HepG2 (cell line): Measurements from ENCODE around the gene KCNJ4. TPM values are rescaled to one million over a fixed set of nuclear protein-coding genes. Genes with fewer than 3 reads are reported as not detected.

Experiments used
- BORCS8-MEF2B ChIP-seq: sonication (generic); formaldehyde crosslinking; IDR thresholded peaks from 2 replicates; pipeline ENCODE4 v1.8.0; 2022; ENCODE audit warnings: mild to moderate bottlenecking, missing genetic modification reagents
- DMAP1 ChIP-seq: IDR thresholded peaks from 2 replicates; pipeline ENCODE4 v1.6.1; 2016
- MEIS2 ChIP-seq: sonication (generic); formaldehyde crosslinking; IDR thresholded peaks from 2 replicates; pipeline ENCODE4 v1.9.0; 2021; ENCODE audit warnings: mild to moderate bottlenecking, missing genetic modification reagents
- RBFOX2 ChIP-seq: fragments of 200-400 bp; formaldehyde crosslinking; IDR thresholded peaks from 2 replicates; pipeline ENCODE4 v1.6.1; 2017; ENCODE audit warnings: low read depth, mild to moderate bottlenecking, low read length
- RBM22 ChIP-seq: fragments of 200-400 bp; formaldehyde crosslinking; optimal IDR thresholded peaks from 2 replicates; pipeline ENCODE3; 2017; ENCODE audit warnings: mild to moderate bottlenecking, low read length, moderate library complexity
- SPEN ChIP-seq: sonication (generic); formaldehyde crosslinking; IDR thresholded peaks from 2 replicates; pipeline ENCODE4 v1.5.1; 2020; ENCODE audit warnings: low read depth, mild to moderate bottlenecking, missing genetic modification reagents
- ZNF253 ChIP-seq: sonication (generic); formaldehyde crosslinking; IDR thresholded peaks from 2 replicates; pipeline ENCODE4 v1.8.0; 2022; ENCODE audit warnings: mild to moderate bottlenecking, missing genetic modification reagents, borderline replicate concordance
- ZNF616 ChIP-seq: sonication (generic); formaldehyde crosslinking; IDR thresholded peaks from 2 replicates; pipeline ENCODE4 v1.5.0; 2020; ENCODE audit warnings: low read depth, mild to moderate bottlenecking, missing genetic modification reagents
- polyA plus RNA-seq, 8 experiments: library from polyadenylated mRNA; depleted of rRNA in 3 of 8; stranded (reverse) in 7 of 8; unstranded in 1 of 8; fragments of >200 nt; fragmentation: Illumina TruSeq in 4 of 8; extraction: Trizol in 4 of 8; gene quantifications; 2 replicates each; pipeline versions ENCODE4 v1.2.1 to v1.2.3, GENCODE V29; 2011 to 2016; ENCODE audit warnings: low read depth in 4 of 8, missing spikeins in 1 of 8, mixed read lengths in 1 of 8; ENCODE audit not compliant: insufficient read depth in 1 of 8
- total RNA-seq, 5 experiments: library from RNA; depleted of rRNA; stranded (reverse); fragments of >200 nt; fragmentation: Illumina TruSeq; extraction: Trizol; gene quantifications; 2 replicates each; pipeline ENCODE4 v1.2.3, GENCODE V29; 2016; ENCODE audit warnings: low read depth in 1 of 5
- TF ChIP-seq, protein P1 (sequence below): sonication (generic); formaldehyde crosslinking; IDR thresholded peaks from 2 replicates; pipeline ENCODE4 v1.5.0; 2020; ENCODE audit warnings: mild to moderate bottlenecking, missing genetic modification reagents
- TF ChIP-seq, protein P2 (sequence below), 2 experiments: sonication (generic) in 1 of 2; formaldehyde crosslinking in 1 of 2; IDR thresholded peaks; 2 replicates each; pipeline versions ENCODE4 v1.6.1 to v1.9.0; 2014 to 2022; ENCODE audit warnings: antibody characterized with exemption in 1 of 2, borderline replicate concordance in 1 of 2, inconsistent platforms in 1 of 2, low read depth in 1 of 2, missing genetic modification reagents in 1 of 2
- TF ChIP-seq, protein P3 (sequence below): sonication (generic); formaldehyde crosslinking; IDR thresholded peaks from 2 replicates; pipeline ENCODE4 v1.8.0; 2022; ENCODE audit warnings: mild to moderate bottlenecking, missing genetic modification reagents, moderate library complexity
- TF ChIP-seq, protein P4 (sequence below): sonication (generic); formaldehyde crosslinking; IDR thresholded peaks from 2 replicates; pipeline ENCODE4 v1.5.1; 2020; ENCODE audit warnings: mild to moderate bottlenecking, missing genetic modification reagents, moderate library complexity
- TF ChIP-seq, protein P5 (sequence below): sonication (generic); formaldehyde crosslinking; IDR thresholded peaks from 2 replicates; pipeline ENCODE4 v1.4.0; 2020; ENCODE audit warnings: missing genetic modification reagents

KCNJ4 gene
- total and polyA plus RNA-seq, 2 of the 13 experiments (the other 11 are each of a cell fraction or from before 2014, with no cell fraction given): not detected

DNA sequence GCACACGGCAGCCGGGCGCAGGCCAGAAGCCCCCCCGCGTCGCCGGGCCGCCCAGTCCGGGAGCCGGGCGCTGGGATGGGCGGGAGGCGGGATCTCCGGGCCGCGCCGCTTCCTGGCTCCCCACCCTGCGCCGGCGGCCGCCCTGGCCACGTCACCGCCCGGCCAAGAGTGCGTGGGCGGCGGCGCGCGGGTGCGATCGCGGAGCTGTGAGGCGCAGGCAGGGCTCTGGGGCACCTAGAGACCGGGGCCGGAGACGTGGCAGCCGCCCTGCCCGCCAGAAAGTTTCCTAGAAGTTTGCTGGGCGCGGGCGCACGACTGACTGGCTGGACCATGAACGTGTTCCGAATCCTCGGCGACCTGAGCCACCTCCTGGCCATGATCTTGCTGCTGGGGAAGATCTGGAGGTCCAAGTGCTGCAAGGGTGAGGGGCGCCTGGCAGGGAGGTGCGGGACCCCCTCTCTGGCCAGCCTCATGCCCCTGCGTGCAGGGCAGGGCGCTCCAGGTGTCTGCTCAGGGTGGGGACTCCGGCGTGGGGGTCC lies 13.0 kb upstream of the KCNJ4 start, which contains the start of gene KDELR3 (continued):
- TF ChIP-seq MEIS2 (CRISPR knock-in tag) (0 out of 2 replicates have a peak, but pooled peaks have one; percentile 26), SPEN (peak; percentile 25), ZNF253 (peak; percentile 66; the same call in 1 of the 2 replicates), ZNF616 (CRISPR knock-in tag) (no peak), RBM22 (no peak), RBFOX2 (peak; percentile 75), BORCS8-MEF2B (CRISPR knock-in tag) (no peak), DMAP1 (peak; percentile 28; the same call in 1 of the 2 replicates)
- TF ChIP-seq, protein P1, sequence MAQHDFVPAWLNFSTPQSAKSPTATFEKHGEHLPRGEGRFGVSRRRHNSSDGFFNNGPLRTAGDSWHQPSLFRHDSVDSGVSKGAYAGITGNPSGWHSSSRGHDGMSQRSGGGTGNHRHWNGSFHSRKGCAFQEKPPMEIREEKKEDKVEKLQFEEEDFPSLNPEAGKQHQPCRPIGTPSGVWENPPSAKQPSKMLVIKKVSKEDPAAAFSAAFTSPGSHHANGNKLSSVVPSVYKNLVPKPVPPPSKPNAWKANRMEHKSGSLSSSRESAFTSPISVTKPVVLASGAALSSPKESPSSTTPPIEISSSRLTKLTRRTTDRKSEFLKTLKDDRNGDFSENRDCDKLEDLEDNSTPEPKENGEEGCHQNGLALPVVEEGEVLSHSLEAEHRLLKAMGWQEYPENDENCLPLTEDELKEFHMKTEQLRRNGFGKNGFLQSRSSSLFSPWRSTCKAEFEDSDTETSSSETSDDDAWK: no peak
- TF ChIP-seq, protein P2, sequence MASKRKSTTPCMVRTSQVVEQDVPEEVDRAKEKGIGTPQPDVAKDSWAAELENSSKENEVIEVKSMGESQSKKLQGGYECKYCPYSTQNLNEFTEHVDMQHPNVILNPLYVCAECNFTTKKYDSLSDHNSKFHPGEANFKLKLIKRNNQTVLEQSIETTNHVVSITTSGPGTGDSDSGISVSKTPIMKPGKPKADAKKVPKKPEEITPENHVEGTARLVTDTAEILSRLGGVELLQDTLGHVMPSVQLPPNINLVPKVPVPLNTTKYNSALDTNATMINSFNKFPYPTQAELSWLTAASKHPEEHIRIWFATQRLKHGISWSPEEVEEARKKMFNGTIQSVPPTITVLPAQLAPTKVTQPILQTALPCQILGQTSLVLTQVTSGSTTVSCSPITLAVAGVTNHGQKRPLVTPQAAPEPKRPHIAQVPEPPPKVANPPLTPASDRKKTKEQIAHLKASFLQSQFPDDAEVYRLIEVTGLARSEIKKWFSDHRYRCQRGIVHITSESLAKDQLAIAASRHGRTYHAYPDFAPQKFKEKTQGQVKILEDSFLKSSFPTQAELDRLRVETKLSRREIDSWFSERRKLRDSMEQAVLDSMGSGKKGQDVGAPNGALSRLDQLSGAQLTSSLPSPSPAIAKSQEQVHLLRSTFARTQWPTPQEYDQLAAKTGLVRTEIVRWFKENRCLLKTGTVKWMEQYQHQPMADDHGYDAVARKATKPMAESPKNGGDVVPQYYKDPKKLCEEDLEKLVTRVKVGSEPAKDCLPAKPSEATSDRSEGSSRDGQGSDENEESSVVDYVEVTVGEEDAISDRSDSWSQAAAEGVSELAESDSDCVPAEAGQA (IDR thresholded peaks at IDR 0.05; ENCODE audit: low read depth): 0 out of 2 replicates have a peak, but pooled peaks have one; percentile 12
- TF ChIP-seq, protein P2 (CRISPR knock-in tag; IDR thresholded peaks at IDR 0.05; ENCODE audit: borderline replicate concordance): no peak
- TF ChIP-seq, protein P3, sequence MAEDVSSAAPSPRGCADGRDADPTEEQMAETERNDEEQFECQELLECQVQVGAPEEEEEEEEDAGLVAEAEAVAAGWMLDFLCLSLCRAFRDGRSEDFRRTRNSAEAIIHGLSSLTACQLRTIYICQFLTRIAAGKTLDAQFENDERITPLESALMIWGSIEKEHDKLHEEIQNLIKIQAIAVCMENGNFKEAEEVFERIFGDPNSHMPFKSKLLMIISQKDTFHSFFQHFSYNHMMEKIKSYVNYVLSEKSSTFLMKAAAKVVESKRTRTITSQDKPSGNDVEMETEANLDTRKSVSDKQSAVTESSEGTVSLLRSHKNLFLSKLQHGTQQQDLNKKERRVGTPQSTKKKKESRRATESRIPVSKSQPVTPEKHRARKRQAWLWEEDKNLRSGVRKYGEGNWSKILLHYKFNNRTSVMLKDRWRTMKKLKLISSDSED (CRISPR knock-in tag): 0 out of 2 replicates have a peak, but pooled peaks have one; percentile 57
- TF ChIP-seq, protein P4, sequence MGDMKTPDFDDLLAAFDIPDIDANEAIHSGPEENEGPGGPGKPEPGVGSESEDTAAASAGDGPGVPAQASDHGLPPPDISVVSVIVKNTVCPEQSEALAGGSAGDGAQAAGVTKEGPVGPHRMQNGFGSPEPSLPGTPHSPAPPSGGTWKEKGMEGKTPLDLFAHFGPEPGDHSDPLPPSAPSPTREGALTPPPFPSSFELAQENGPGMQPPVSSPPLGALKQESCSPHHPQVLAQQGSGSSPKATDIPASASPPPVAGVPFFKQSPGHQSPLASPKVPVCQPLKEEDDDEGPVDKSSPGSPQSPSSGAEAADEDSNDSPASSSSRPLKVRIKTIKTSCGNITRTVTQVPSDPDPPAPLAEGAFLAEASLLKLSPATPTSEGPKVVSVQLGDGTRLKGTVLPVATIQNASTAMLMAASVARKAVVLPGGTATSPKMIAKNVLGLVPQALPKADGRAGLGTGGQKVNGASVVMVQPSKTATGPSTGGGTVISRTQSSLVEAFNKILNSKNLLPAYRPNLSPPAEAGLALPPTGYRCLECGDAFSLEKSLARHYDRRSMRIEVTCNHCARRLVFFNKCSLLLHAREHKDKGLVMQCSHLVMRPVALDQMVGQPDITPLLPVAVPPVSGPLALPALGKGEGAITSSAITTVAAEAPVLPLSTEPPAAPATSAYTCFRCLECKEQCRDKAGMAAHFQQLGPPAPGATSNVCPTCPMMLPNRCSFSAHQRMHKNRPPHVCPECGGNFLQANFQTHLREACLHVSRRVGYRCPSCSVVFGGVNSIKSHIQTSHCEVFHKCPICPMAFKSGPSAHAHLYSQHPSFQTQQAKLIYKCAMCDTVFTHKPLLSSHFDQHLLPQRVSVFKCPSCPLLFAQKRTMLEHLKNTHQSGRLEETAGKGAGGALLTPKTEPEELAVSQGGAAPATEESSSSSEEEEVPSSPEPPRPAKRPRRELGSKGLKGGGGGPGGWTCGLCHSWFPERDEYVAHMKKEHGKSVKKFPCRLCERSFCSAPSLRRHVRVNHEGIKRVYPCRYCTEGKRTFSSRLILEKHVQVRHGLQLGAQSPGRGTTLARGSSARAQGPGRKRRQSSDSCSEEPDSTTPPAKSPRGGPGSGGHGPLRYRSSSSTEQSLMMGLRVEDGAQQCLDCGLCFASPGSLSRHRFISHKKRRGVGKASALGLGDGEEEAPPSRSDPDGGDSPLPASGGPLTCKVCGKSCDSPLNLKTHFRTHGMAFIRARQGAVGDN: peak; percentile 84
- TF ChIP-seq, protein P5, sequence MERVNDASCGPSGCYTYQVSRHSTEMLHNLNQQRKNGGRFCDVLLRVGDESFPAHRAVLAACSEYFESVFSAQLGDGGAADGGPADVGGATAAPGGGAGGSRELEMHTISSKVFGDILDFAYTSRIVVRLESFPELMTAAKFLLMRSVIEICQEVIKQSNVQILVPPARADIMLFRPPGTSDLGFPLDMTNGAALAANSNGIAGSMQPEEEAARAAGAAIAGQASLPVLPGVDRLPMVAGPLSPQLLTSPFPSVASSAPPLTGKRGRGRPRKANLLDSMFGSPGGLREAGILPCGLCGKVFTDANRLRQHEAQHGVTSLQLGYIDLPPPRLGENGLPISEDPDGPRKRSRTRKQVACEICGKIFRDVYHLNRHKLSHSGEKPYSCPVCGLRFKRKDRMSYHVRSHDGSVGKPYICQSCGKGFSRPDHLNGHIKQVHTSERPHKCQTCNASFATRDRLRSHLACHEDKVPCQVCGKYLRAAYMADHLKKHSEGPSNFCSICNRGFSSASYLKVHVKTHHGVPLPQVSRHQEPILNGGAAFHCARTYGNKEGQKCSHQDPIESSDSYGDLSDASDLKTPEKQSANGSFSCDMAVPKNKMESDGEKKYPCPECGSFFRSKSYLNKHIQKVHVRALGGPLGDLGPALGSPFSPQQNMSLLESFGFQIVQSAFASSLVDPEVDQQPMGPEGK: peak; percentile 28; the same call in 1 of the 2 replicates
